ENCODE measurements around the gene CPSF2. TPM values are rescaled to one million over a fixed set of nuclear protein-coding genes. Genes with fewer than 3 reads are reported as not detected.
"Not testable (repeated sequence)": the region's sequence is repeated elsewhere in the genome, so short reads cannot be mapped to it uniquely, and the experiment has no call there.

Gene CPSF2
- polyA plus RNA-seq, 4 donors = 54.1 to 68.4 (median 66.0) TPM

DNA sequence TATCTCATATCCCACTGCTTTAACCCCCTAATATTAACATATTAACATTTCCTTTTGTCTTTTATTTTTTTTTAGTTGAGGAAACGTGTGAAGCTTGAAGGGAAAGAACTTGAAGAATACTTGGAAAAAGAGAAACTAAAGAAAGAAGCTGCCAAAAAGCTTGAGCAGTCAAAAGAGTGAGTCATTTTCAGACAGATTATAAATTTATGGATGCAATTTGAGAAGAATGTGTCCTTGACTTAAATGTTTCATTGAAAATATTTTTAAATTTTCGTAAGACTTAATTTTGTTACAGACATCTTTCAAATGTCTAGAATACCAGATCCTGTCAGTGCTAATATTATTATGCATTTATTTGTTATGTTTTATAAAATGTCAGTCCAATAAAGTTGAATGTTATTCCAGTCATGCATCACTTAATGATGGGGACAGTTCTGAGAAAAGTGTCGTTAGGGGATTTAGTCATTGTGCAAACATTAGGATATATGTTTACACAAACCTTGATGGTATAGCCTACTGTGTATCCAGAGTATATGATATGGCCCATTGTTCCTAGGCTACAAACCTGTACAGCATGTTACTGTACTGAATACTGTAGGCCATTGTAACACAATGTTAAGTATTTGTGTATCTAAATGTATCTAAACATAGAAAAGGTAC, 32.6 kb downstream of the CPSF2 start:
- no peak for DNase-seq (ENCODE audit: low read depth in 4 of 4, low spot score in 3 of 4)

DNA sequence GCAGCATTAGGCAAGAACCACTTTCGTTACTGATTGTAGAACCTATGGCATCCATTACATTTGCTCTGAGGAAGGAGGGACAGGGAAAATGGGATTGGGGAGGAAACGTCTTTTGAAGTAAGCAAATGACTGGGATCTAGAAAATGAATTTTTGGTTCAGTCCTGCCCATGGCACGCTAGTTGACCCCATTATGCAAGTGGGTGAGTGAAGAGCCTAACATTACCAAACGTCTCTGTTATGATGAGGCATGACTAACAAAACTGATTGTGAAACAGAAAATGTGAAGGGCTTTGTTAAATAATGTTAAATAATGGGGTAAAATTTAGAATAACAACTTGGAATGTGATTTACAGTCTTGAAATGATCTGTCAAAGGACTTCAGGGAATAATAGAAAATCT, 38.9 kb downstream of the CPSF2 start:
- no peak for DNase-seq (ENCODE audit: low read depth in 4 of 4, low spot score in 3 of 4)

DNA sequence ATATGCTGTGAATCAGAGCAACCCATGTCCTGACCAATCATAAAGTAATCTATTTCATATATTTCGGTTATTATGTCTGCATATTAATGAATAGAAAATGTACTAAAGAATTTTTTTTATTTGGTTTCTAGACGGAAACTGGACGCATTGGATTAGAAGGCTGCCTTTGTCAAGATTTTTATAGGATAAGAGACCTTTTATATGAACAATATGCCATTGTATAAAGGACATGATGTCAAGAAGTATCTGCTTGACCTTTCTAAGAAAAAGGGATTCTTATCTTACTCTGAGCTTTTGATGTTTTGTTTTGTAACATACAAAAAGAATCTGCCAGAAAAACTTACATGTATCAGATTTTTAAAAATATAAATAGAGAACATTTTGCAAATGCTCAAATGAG, 39.8 kb downstream of the CPSF2 start:
- no peak for DNase-seq (ENCODE audit: low read depth in 4 of 4, low spot score in 3 of 4)

DNA sequence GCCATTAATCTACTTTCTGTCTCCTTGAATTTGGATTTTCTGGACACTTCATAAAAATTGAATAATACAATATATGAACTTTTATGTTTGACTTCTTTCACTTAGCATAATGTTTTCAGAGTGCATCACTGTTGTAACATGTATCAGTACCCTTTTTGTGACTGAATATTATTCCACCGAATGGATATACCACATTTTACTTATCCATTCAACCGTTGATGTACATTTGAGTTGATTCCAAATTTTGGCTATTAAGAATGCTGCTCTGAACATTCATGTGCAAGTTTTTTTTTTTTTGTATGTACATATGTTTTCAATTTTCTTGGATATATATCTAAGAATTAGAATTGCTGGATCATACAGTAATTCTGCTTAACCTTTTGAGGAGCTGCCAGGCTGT, 43.2 kb downstream of the CPSF2 start:
- DNase-seq (ENCODE audit: low read depth in 4 of 4, low spot score in 3 of 4) = no peak

DNA sequence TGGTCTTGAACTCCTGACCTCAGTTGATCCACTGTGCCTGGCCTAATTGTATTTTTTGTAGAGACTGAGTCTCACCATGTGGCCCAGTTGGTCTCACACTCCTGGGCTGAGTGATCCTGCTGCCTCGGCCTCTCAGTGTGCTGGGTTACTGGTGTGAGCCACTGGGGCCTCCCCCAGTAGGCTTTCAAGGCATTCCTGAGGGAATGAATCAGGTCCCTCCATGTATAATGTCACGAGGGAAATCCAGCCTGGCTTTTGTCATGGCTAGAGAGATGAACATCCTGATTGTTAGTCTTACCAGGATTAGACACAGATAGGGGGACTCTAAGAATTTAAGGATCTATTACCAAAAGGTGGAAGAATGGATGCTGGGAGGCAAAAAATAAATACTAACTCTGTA, 51.9 kb downstream of the CPSF2 start:
- no peak for DNase-seq (ENCODE audit: low read depth in 4 of 4, low spot score in 3 of 4)

DNA sequence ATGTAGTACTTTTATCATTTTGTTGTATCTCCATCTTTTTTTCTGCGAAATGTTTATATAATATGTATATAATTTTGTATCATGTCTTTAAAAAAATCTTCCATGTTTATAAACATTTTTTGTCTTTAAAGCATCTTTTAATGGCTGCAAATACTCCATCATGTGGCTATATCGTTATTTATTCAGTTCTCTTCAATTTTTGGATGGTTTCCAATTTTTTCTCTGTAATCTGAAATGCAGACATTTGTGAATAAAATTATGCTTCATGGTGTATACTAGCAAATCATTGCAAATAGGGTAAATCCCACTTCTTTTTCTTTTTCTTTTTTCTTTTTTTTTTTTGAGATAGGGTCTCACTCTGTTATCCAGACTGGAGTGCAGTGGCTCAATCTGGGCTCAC, 54.0 kb downstream of the CPSF2 start:
- no peak for DNase-seq (ENCODE audit: low read depth in 4 of 4, low spot score in 3 of 4)

DNA sequence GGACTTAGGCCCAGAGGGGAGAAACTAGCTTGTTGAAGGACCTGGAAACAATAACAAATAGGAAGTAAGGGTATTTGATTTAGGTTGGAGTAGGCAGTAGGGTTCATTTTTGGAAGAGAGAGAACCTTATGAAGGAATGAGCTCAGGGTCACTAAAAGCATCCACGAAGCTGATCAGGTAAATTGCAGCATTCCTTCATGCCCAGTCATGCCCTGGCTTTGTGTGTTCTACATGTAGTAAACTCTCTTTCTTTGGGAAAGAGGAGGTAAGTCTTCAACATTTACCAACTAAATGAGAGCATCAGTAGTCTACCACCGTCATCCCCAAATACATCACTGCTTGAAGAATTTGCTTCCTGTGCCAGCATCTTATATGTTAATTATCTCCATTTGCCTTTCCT, 54.7 kb downstream of the CPSF2 start:
- no peak for DNase-seq (ENCODE audit: low read depth in 4 of 4, low spot score in 3 of 4)

DNA sequence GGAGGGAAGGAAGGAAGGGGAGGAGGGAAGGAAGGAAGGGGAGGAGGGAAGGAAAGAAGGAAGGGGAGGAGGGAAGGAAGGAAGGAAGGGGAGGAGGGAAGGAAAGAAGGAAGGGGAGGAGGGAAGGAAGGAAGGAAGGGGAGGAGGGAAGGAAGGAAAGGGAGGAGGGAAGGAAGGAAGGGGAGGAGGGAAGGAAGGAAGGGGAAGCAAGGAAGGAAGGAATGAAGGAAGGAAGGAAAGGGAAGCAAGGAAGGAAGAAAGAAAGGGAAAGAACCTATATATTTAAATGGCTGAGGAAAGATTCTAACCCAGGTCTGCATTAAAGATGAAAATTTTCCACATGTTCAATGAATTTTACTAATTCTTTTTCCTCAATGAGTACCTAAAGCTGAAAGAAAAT, 57.4 kb downstream of the CPSF2 start:
- not testable (repeated sequence) for DNase-seq (ENCODE audit: low read depth in 4 of 4, low spot score in 3 of 4)

DNA sequence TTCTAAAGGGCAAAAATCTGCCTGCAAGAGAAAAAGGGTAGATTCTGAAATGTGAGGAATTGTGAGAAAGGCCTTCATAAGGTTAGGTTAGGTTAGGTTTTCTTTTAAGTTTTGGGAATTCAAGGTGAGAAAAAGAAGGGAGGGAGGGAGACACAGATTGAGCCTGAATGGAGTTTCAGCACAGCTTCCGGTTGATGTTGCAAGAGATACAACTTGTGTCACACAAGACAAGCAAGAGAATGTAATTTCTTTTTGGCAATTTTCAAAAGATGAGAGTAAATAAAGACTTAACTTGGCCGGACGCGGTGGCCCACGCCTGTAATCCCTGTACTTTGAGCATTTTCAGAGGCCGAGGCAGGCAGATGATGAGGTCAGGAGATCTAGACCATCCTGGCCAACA, 63.8 kb downstream of the CPSF2 start:
- DNase-seq (ENCODE audit: low read depth in 4 of 4, low spot score in 3 of 4) = no peak

DNA sequence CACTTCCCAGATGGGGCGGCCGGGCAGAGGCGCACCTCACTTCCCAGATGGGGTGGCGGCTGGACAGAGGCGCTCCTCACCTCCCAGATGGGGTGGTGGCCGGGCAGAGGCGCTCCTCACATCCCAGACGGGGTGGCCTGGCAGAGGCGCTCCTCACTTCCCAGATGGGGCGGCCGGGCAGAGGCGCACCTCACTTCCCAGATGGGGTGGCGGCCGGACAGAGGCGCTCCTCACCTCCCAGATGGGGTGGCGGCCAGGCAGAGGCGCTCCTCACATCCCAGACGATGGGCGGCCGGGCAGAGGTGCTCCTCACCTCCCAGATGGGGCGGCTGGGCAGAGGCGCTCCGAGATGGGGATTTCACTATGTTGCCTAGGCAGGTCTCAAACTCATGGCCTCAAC, 65.8 kb downstream of the CPSF2 start:
- not testable (repeated sequence) for DNase-seq (ENCODE audit: low read depth in 4 of 4, low spot score in 3 of 4)

DNA sequence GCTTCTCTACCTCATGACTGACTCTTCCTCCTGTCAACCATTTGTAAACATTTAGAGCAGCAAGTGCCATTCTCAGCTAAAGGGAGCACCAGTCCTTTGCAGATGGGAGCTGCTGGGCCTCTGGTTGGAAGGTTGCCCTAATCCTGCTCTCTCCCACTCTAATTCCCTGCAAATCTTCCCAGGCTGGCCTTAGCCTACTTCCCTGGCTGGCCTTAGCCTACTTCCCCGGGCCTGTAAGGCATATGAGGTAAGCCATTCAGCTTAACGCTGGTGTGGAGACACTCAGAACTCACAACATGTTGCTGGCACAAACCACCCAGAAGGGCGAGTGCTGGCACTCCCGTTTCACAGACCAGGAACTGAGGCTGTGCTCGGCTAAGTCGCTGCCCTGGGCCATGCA, 69.0 kb downstream of the CPSF2 start:
- no peak for DNase-seq (ENCODE audit: low read depth in 4 of 4, low spot score in 3 of 4)

DNA sequence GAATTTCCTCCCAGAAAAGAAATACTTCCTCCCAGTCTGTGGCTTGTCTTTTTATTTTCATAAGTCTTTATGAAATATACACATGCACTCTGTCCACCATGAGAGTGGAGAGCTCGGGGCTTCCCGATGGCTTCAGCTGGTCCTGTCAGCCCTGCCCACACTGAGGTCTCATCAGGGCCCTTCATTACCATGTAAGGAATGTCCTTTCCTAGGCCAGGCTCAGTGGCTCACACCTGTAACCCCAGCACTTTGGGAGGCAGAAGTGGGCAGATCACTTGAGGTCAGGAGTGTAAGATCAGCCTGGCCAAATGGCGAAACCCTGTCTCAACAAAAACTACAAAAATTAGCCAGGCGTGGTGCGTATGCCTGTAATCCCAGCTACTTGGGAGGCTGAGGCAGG, 77.0 kb downstream of the CPSF2 start:
- DNase-seq (ENCODE audit: low read depth in 4 of 4, low spot score in 3 of 4) = no peak

DNA sequence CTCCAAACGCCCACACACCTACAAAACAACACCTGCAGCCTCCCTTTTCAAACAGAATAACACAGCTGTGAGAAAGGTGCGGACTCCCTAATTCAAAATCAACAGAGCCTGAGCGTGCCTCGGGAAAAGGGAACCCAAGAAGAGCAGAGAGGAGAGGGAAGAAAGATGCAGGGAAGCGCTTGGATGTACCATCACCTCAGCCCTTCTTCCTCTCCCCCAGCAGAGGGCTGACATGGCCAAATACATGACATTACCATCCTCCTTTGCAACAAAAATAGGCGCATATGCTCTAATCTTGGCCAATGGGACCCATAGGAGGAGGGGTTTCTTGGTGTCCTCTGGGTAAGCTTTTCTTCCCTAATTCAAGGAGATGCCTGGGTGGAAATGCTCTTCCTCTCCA, 78.0 kb downstream of the CPSF2 start:
- DNase-seq (ENCODE audit: low read depth in 4 of 4, low spot score in 3 of 4) = no peak

DNA sequence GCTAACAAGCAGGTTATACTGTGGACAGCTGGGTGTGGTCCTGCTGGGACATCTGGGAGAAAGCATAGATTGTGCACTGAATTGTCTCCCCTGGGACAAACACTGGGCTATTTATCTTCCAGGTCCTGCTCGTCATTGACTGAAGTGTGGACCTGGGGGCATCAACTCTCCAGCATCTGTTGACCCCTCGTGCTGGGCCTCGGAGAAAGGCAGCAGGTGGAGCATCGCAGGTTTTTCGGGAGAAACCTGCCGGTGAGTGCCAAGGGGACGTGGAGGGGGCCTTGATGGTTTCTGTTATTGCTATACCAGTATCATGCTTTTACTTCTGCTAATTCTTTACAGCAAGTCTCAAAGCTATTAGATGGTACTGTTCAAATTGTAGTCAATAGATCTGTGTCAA, 81.3 kb downstream of the CPSF2 start:
- DNase-seq (ENCODE audit: low read depth in 4 of 4, low spot score in 3 of 4) = no peak

DNA sequence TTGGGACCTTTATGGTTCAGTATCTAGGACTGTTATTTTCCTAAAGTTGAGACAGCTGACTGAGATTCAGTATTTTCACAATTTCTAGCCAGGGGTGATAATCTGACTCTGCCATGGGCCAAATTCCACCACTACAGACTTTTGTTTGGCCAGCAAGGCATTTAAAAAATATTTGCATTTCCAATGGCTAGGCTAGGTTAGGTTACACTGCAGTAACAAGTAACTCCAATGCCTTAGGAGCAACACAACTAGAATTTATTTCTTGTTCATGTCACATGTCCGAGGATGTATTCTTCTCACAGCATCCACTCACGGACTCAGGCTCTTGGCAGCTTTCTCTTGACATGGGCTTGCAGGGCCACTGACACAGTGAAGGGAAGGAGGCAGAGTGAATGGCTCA, 83.0 kb downstream of the CPSF2 start:
- DNase-seq (ENCODE audit: low read depth in 4 of 4, low spot score in 3 of 4) = no peak

DNA sequence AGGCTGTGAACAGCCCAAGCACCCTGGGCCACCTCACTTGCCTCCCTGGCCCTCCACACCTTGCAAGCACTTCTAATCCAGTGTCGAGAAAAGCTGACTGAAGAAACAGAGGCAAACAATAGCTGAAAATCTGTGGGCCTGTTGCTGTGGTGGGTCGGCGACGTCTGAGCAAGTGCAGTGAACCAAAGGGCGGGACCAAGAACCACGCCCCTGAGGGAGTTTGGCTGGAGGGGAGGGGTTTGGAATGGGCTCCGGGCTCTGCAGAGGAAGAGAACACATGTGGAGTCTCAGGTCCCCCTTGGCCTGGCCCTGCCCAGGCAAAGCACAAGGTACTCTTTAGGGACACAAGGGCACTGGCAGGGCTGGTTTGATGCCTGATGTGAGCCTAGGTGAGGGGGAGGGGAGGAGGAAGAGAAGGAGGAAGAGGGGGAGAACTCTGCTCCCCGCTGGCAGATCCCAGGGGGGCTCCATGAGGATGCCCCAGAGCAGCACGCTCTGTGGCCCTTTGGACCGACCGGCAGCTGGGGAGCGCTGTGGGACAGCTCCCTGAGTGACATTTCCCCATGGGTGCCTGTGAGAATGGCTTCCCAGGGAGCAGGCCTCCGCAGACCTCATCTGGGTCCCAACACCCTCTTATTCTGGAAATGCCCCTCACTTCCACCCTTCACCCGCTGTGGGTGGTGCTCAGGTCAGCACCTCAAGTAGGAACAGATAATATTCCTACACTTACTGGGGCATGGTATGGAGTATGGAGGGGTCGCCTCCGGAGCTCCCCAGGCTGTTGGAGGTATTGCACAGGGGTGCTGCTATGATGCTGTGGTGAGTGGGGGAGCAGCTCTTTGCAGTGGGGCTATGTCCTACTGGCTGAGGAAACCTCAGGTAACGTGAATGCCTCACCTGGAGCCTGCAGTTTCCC, 85.5 kb downstream of the CPSF2 start:
- DNase-seq (ENCODE audit: low read depth in 4 of 4, low spot score in 3 of 4) = no peak

DNA sequence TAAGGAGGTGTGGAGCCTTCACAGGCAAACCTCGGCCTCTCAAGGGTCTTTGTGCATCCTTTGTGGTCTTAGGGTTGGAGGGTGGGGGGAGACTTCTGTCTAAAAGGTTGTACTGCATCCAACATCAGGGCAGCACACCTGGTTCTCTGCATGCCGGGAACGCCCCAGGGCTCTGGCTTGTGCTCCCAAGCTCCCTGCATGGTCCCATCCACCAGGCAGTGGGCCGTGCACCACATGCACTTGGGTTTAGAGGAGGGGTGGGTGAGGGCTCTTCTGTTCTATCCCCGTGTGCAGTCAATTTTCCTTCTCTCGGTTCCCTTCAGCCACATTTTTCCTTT, 86.1 kb downstream of the CPSF2 start:
- DNase-seq (ENCODE audit: low read depth in 4 of 4, low spot score in 3 of 4) = no peak

DNA sequence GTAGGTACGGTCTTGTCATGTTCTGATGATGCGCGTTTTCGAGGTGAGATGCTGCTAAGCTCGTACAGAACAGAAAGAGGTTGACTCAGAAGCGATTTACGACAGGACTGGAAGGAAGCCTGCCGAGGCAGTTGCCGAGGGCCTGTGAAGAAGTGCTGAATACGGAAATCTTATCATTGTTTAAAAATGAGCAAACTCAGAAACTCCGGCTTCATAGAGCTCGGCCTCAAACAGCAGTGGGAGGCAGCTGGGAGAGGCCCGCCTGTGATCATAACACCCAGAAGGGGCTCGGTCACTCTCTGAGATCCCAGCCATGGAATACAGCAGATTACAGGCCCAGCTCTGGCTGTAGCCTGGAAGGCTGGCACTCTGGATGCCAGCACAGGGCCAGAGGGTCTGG, 87.4 kb downstream of the CPSF2 start:
- DNase-seq (ENCODE audit: low read depth in 4 of 4, low spot score in 3 of 4) = no peak

DNA sequence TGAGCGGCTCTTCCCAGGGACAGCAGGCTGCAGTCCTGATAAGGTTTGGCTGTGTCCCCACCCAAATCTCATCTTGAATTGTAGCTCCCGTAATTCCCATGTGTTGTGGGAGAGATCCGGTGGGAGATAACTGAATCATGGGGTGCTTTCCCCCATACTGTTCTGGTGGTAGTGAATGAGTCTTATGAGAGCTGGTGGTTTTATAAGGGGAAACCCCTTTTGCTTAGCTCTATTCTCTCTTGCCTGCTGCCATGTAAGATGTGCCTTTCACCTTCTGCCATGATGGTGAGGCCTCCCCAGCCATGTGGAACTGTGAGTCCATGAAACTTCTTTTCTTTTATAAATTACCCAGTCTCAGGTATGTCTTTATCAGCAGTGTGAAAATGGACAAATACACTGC, 91.4 kb downstream of the CPSF2 start:
- not testable (repeated sequence) for DNase-seq (ENCODE audit: low read depth in 4 of 4, low spot score in 3 of 4)

DNA sequence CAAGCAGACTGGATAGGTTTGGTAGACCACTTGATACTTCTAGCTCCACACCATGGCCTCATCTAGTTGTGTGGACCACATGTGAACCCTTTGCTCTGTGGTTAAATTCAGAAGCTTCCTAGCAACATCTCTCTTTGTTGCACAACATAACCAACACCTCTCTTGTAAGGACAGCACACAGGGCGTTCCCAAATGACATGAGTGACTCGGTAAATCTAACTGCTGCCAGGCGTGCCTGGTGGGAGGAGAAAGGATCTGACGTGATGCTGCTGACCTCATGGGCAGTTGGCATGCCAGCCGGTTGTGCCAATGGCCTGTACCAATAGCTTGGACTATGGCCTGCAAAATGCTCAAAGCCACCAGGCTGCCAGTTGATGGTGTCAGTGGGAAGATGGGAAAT, 93.8 kb downstream of the CPSF2 start:
- DNase-seq (ENCODE audit: low read depth in 4 of 4, low spot score in 3 of 4) = no peak

DNA sequence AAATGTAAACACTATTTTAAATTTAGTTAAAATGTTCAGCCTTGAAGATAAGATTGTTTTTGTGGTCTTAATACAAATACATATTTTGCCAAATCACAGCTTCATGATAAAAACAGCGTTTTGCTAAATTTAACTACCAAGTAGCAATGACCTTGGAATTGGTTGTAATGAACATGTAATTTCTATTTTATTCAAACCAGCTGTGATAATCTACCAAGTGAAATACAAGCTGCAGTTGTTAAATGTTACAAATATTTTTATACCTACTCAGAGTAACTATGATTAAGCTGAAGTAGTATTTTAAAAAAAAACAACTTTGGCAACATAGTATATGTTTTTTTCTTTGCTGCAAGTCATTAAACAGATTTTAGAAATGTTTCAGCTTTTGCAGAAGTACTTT, 96.2 kb downstream of the CPSF2 start:
- no peak for DNase-seq (ENCODE audit: low read depth in 4 of 4, low spot score in 3 of 4)
